A673 (cell line): ENCODE results near the gene GRIK3. TPM values are rescaled to one million over a fixed set of nuclear protein-coding genes. Genes with fewer than 3 reads are reported as not detected.

ENCODE experiments used
- BruUV-seq: library from RNA; stranded (reverse); fragments of 400-500 nt; replicated peaks from 2 replicates; lab custom pipeline; 2021; lab: Mats Ljungman, UMichigan
- CTCF ChIA-PET: fragments of 300-600 bp; sonication (Branson Sonifier 250); formaldehyde crosslinking; loops from one replicate; lab custom pipeline; 2022; ENCODE audit warnings: antibody characterized with exemption; lab: Charles Lee
- POLR2A ChIA-PET: fragments of 300-600 bp; sonication (Branson Sonifier 250); formaldehyde crosslinking; loops from one replicate; lab custom pipeline; 2022; ENCODE audit warnings: antibody characterized with exemption; ENCODE audit not compliant: low non-redundant PET; lab: Charles Lee
- DNase-seq: peaks from one replicate; pipeline ENCODE4 v3.0.0-alpha.2; 2015; ENCODE audit warnings: low spot score
- H3K27ac ChIP-seq: fragments of 200-600 bp; sonication (generic); 2 replicates; pipeline ENCODE4 v1.5.1; 2016; ENCODE audit warnings: mixed run types, low read depth, mild to moderate bottlenecking, mixed read lengths, antibody characterized with exemption, low read length; ENCODE audit not compliant: poor library complexity, severe bottlenecking
- H3K27me3 ChIP-seq: fragments of 200-600 bp; sonication (generic); replicated peaks from 2 replicates; pipeline ENCODE4 v1.6.1; 2017; ENCODE audit warnings: mixed run types, low read depth, mild to moderate bottlenecking, mixed read lengths, antibody characterized with exemption, low read length; ENCODE audit not compliant: insufficient read depth, poor library complexity
- H3K36me3 ChIP-seq: fragments of 200-600 bp; sonication (generic); 2 replicates; pipeline ENCODE4 v1.6.1; 2016; ENCODE audit warnings: mixed run types, mild to moderate bottlenecking, mixed read lengths, antibody characterized with exemption, low read length; ENCODE audit not compliant: insufficient read depth, poor library complexity, severe bottlenecking
- H3K4me1 ChIP-seq: fragments of 200-600 bp; sonication (generic); 2 replicates; pipeline ENCODE4 v1.6.1; 2017; ENCODE audit warnings: mixed run types, mild to moderate bottlenecking, mixed read lengths, antibody characterized with exemption, low read length; ENCODE audit not compliant: insufficient read depth, poor library complexity, severe bottlenecking
- H3K4me3 ChIP-seq: fragments of 200-600 bp; sonication (generic); 2 replicates; pipeline ENCODE4 v1.5.1; 2016; ENCODE audit warnings: low read depth, mixed run types, mild to moderate bottlenecking, mixed read lengths, low read length; ENCODE audit not compliant: poor library complexity, severe bottlenecking
- H3K9me3 ChIP-seq: fragments of 200-600 bp; sonication (generic); 2 replicates; pipeline ENCODE4 v1.6.1; 2016; ENCODE audit warnings: mixed run types, low read depth, mild to moderate bottlenecking, mixed read lengths, antibody characterized with exemption, low read length; ENCODE audit not compliant: poor library complexity, severe bottlenecking
- CTCF ChIP-seq: fragments of 300-800, 200-600 bp; sonication (generic); conservative IDR thresholded peaks from 2 replicates; pipeline ENCODE4 v1.5.1; 2017; ENCODE audit warnings: low read depth, mild to moderate bottlenecking, antibody characterized with exemption, low read length, moderate library complexity, mixed read lengths
- EZH2 ChIP-seq: fragments of 200-600 bp; sonication (generic); IDR thresholded peaks from 2 replicates; pipeline ENCODE4 v1.6.1; 2017; ENCODE audit warnings: borderline replicate concordance, low read depth, mild to moderate bottlenecking, mixed read lengths, antibody characterized with exemption, low read length; ENCODE audit not compliant: poor library complexity, severe bottlenecking
- intact Hi-C: fragments of 100-400 bp; cut with micrococcal nuclease; formaldehyde crosslinking; loops from one replicate; pipeline ENCODE4 v1.10.0; 2022; ENCODE audit not compliant: unreplicated experiment
- total RNA-seq: library from RNA; stranded (reverse); gene quantifications from 2 replicates; pipeline ENCODE4 v1.2.3, GENCODE V29; 2021

Gene GRIK3
- total RNA-seq, 1 experiment from 2014 or later = 0.17 TPM

GRCh38 chr1:36920801-36921405, 113.4 kb downstream of the GRIK3 start:
- Histone ChIP-seq H3K4me3 (no peak overlapping the region), H3K27ac (no peak overlapping the region), H3K9me3 (no peaks in the 10 kb centered on the region), H3K36me3 (no peaks in the 10 kb centered on the region), H3K4me1 (no peaks in the 10 kb centered on the region), H3K27me3 (no peaks in the 10 kb centered on the region)
- POLR2A ChIA-PET = no interaction called here
- BruUV-seq = no TSS peak
- TF ChIP-seq EZH2 (no peak), CTCF (no peak)
- intact Hi-C loops = no loop called here
- CTCF ChIA-PET = interaction anchor here (0.6 kb wide), 1 partner anchor 325 kb away, joined by 3 read pairs; no protein-coding TSS in a partner anchor
- no peak for DNase-seq

GRCh38 chr1:36920371-36920770, 113.9 kb downstream of the GRIK3 start:
- Histone ChIP-seq H3K27ac (no peak overlapping the region), H3K36me3 (no peaks in the 10 kb centered on the region), H3K4me3 (no peak overlapping the region), H3K27me3 (no peaks in the 10 kb centered on the region), H3K4me1 (no peaks in the 10 kb centered on the region), H3K9me3 (no peaks in the 10 kb centered on the region)
- ChIA-PET CTCF (no interaction called here), POLR2A (no interaction called here)
- intact Hi-C loops = no loop called here
- TF ChIP-seq CTCF (no peak), EZH2 (no peak)
- no peak for DNase-seq
- BruUV-seq = no TSS peak

- POLR2A ChIA-PET = no interaction called here
- Histone ChIP-seq H3K27me3 (no peaks in the 10 kb centered on the region), H3K4me1 (no peaks in the 10 kb centered on the region), H3K36me3 (no peaks in the 10 kb centered on the region), H3K27ac (no peak overlapping the region), H3K9me3 (no peaks in the 10 kb centered on the region), H3K4me3 (no peak overlapping the region)
- TF ChIP-seq CTCF = no peak
- no peak for TF ChIP-seq EZH2
- no TSS peak for BruUV-seq
- intact Hi-C loops = no loop called here
- CTCF ChIA-PET = no interaction called here
- no peak for DNase-seq
Observed at GRCh38 chr1:36919491-36920145, 114.7 kb downstream of the GRIK3 start.
